Activated CD4-positive, alpha-beta T cell treated with anti-CD3 and anti-CD28 coated beads, Interleukin-2, Interleukin-6, amounts not matched to agents 100 ng/mL and 50 ng/mL, durations not matched to agents 16 hours and 8 hours (primary cell): Measurements from ENCODE around the gene KANSL3.
A peak's percentile ranks its signal among the peaks of the same experiment; 100 is the strongest.
"Not testable (repeated sequence)": the region's sequence is repeated elsewhere in the genome, so short reads cannot be mapped to it uniquely, and the experiment has no call there.

Experiments used
- DNase-seq: peaks from one replicate; pipeline ENCODE4 v3.0.0-alpha.2; 2020

KANSL3 gene

DNA sequence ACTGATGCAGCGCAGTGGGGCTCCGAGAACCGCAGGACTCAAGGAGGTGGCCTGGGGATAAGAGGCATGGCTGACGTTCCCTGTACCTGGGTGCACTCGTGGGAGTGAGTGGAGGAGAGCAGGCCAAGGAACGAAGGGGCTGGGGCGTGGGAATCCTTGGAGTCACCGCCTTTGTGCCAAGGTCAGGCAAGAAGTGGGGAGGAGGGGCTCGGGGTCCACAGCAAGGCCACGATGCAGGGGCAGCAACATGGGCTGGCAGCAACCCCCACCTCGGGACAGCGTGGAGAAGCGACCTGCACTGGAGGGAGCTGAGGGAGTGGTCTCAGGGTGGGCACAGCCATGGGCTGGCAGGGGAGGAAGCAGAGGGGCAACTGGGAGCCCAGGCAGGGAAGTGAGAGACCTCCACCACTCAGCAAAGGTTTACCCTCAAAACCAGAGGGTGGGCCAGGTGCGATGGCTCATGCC is 82.9 kb downstream of the KANSL3 start:
- DNase-seq: no peak

DNA sequence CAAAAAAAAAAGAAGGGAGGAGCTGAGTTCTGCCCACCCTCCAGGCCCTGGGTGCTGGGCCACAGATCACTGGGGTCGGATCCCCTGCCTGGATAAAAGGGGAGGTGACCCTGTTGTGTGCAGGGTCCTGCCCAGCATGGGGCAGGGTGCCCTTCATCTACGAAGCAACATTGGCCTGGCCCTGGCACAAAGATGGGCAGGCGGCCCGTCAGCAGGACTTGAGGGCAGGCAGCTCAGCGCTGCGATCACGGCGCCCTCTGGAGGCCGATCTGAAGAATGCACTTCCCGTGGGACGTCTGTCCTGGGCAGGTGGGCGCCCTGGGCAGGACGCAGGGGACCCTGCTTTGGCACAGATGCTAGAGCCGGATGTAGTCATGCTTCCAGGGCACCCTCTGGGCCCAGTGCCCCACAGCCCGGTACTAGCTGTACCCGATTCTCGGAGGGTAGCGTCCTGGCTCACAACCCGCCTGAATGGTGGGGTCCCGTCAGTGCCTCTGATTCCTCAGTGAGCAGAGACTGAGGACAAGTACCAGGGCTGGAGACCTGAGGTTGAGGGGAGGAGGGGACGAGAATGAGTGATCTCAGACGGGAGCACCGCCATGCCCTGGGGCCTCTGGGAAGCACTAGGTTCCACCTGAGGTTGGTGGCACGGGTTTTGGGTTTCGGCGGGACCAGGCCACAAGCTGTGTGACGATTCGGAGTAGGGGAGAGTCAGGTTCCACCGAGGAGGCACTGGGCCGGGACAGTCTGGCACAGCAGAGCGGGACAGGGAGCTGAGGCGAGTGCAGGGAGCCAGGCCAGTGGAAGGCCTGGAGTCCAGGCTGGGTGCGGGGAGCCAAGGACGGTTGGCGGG is 83.6 kb downstream of the KANSL3 start:
- peak; percentile 73 for DNase-seq

DNA sequence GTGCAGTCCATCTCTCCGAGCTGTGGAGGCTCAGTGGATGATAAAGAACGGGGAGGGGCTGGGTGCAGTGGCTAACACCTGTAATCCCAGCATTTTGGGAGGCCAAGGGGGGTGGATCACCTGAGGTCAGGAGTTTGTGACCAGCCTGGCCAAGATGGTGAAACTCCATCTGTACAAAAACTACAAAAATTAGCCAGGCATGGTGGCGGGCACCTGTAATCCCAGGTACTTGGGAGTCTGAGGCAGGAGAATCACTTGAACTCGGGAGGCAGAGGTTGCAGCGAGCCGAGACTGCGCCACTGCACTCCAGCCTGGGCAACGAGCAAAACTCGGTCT is 84.2 kb downstream of the KANSL3 start:
- not testable (repeated sequence) for DNase-seq

DNA sequence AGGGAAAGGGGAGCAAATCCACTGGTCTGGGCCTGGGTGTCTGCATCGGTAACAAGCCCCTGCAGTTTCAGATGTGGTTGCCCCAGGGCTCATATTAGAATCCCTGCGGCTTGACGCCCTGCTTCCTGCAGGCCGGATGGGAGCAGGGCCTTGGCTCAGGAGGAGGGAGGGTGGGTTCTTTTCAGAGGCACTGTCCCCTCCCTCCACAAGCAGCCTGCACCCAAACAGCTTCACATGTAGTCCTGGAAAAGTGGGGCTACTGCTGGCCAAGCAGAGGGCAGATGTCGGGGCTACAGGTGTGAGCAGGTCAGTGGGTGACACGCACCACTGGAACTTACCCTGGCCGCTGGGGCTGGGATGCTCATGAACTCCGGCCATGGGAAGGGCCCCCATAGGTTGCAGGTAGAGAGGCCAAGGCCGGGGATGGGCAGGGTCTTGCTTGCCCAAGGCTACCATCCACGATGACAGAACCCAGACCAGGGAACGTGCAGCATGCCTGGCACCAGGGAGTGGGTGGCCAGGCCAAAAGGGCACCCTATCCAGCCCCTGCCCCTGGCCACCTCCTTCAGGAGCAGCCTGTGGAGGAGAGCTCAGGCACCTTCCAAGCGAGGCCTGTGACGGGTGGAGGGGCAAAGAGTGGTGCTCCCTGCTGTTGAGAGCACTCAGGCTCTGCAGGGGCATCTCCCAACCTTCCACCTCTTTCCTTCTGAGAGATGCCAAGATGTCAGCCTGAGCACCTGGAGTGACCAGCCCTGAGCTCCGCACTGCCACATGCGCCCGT is 84.7 kb downstream of the KANSL3 start:
- DNase-seq: no peak

DNA sequence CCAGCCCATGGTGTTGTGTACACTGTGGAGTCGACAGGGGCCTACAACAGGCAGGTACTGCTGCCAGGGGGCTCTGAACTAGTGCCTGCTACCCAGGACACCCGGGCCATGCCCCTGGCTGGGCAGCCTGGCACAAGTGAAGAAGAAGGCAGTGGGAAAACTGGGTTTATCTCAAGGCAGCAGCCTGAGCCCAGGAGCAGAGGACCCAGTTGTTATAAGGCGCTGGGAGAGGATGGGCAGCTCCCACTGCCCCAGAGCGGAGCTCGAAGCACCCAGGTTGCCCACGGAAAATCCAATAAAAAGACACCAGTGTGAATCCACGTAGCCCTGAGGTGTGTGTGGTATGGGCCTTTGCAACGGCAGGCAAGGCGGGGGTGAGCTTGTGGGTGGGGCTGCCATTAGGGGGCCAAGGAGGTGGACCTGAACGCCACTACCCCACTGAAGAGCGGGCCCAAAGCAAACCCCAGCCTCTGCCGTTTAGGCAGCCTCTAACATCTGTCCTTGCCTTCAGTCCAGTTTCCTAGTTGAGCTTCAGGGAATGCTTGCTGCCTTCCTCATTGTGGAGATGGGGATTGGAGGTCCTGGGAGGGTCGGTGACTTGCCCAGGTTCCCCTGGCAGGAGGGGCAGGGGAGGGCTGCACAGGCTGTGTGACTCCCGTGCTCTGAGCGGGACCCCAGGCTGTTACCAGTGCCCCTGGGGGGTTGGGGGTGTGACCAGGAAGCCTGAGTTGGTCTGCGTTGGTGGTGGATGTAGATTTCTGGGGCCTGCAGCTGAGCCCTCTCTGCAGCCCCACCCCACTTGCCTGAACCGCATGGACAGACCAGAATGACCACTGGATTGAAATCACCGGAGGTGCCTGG is 85.6 kb downstream of the KANSL3 start:
- no peak for DNase-seq

DNA sequence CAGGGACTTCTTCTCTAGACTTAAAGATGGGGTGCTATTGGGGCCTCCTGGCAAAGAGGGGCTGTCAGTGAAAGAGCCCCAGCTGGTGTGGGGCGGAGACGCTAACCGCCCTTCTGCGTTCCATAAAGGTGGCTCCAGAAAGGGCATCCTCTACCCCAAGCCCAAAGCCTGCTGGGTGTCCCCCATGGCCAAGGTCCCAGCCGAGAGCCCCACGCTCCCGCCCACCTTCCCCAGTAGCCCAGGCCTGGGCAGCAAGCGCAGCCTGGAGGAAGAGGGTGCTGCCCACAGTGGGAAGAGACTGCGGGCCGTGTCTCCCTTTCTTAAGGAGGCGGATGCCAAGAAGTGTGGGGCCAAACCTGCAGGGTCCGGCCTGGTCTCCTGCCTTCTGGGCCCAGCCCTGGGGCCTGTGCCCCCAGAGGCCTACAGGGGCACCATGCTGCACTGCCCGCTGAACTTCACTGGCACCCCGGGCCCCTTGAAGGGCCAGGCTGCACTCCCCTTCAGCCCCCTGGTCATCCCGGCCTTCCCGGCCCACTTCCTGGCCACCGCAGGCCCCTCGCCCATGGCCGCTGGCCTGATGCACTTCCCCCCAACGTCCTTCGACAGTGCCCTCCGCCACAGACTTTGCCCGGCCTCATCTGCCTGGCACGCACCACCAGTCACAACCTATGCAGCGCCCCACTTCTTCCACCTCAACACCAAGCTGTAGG is 86.4 kb downstream of the KANSL3 start:
- DNase-seq: no peak

DNA sequence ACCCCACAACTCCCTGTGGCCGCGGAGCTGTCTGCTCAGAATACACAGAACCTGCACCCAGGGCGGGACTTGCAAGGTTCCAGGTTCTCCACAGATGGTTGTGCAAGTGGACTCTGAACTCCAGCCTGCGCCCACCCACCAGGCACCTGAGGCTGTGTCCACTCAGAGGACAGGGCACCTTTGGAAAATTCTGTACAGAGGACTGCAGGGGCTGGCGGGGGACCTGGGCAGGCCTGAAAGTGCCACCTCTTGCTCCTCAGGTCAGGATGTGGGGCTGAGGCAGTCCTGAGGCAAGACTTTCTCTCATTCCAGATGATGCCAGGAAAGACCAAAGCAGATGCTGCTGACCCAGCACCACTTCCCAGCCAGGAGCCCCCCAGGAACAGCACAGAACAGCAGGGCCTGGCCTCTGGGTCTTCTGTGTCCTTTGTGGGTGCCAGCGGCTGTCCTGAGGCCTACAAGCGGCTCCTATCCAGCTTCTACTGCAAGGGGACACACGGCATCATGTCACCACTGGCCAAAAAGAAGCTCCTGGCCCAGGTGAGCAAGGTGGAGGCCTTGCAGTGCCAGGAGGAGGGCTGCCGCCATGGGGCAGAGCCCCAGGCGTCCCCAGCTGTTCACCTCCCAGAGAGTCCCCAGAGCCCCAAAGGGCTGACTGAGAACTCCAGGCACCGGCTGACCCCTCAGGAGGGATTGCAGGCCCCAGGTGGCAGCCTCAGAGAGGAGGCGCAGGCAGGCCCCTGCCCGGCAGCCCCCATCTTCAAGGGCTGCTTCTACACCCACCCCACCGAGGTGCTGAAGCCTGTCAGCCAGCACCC is 87.1 kb downstream of the KANSL3 start:
- DNase-seq: no peak

DNA sequence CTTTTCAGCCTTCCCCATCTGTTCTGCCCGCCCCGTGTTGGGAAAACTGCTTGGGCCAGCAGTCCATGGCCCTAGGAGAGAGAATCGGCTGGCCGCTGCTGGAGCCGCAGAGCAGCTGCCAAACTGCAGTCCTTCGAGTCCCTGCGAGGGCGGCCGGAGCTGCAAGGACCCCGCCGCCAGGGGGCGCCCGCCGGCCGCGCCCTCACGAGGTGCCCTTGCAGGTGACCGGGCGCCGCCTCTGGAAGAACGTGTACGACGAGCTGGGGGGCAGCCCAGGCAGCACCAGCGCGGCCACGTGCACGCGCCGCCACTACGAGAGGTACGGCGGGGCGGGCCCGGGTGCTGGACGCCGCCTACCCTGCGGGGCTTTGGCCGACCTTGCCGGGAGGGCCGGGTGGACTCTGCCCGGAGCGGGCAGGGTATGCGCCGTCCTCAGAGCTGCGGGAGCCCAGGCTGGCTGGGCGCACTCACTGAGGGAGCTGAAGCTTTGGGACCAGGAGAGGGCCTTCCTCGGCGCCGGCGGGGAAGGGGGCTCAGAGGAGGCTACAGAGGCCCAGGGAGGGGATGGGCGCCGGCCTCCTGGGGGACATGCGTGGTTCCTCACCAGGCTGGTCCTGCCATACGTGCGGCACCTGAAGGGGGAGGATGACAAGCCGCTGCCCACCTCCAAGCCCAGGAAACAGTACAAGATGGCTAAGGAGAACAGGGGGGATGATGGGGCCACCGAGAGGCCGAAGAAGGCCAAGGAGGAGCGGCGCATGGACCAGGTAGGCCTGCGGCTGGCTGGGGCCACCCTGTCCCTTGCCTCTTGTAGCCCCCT is 87.9 kb downstream of the KANSL3 start:
- DNase-seq: no peak

DNA sequence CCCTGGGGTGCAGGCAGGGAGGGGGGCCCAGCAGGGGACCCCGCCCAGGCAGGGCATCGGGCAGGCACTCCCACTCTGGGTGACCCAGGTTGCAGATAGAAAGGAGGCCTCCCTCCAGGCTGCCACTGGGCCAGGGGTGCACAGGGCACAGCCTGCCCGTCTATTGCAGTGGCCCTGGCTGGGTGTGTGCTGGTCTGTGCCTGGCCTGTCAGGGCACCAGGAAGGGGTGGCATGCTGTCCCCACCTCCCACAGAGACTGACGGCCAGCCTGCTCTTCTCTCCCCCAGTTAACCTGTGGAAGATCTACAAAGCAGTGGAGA is 88.7 kb downstream of the KANSL3 start:
- DNase-seq: no peak

DNA sequence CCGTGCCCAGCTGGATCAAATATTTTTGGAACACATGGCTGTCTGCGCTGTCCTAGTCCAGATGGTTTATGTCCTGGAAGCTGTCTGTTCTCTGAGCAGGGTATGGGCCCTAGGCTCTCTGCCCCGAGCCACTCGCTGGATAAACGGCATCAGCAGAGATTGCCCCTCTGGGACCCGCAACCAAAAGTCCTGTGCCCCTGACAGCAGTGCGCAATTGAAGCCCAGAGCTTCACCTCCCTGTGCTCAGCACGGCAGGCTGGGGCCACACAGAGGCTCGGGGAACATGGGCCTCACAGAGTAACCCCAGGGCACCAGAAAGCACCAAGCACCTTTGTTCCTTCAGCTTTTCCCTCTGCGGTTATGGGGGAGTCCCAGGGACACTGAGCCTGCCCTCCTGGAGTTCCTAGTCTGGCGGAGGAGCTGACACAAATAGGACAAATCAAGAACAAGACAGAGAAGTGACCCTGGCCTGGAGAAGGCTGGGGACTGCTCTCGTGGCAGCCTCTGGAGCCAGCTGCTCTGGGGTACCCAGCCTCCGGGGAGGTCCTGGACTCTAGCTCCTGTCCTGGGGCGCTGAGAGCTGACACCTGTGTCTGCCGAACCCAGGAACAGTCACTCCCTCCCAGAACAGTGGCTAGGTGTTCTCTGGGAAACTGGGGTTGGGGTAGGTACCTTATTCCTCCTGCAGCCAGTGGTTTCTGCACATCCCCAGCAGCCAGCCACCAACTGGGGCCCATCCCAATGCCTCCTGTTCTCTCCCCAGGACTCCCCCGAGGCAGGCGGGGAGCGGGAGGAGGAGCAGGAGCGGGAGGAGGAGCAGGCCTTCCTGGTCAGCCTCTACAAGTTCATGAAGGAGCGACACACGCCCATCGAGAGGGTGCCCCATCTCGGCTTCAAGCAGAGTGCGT is 89.3 kb downstream of the KANSL3 start:
- no peak for DNase-seq

DNA sequence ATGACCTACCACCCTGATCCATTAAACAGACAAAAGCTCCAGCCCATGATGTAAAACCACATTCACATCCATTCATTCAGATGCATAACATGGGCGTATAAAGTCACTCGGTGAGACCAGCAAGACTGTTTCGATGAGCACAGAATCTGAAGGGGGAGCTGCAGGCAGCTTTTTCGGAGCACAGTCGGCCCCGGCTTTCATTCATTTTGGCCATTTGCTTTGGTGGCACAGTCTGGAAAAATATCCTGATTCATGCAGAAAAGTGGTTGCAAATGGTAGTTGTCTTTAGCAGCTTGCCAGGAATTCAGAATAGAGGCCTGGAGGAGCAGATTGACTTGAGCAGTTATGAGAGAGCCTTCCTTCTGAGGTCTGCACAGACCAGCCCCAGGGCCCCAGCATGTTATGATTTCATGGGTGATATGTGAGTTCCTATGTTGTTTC is 90.4 kb downstream of the KANSL3 start:
- DNase-seq: no peak

DNA sequence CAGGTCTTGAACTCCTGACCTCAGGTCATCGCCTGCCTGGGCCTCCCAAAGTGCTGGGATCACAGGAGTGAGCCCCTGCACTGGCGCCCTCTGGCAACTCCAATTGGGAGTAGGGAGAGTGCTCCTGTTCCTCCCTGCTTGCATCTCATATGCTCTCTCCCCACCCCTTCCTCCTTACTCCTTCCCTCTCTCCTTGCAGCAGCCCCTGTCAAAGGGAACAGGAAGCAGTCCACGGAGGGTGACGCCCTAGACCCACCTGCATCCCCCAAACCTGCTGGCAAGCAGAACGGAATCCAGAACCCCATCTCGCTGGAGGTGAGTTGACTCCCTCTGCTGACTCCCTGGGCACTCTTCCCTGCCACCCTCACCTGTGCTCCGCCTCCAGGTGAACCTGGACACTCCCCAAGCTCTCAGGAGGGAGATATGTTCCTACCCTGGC is 90.9 kb downstream of the KANSL3 start:
- no peak for DNase-seq

DNA sequence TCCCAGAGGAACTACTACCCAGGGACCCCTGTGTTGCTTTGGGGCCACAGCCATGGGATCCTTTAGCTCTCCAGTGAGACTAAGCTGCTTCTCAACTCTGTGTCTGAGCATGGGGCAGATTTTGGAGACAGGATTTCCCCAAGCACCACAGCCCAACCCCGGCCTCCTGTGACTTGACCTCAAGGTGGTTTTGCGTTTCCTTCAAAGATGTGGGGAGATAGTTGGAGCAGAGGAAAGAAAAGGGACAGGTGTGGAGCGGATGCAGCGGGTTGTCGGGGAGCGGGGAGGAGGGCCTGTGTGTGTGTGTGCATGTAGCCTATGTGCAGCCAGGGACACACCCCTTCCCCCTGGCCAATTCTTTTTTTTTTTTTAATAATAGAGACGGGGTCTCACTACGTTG is 91.3 kb downstream of the KANSL3 start:
- peak; percentile 68 for DNase-seq

DNA sequence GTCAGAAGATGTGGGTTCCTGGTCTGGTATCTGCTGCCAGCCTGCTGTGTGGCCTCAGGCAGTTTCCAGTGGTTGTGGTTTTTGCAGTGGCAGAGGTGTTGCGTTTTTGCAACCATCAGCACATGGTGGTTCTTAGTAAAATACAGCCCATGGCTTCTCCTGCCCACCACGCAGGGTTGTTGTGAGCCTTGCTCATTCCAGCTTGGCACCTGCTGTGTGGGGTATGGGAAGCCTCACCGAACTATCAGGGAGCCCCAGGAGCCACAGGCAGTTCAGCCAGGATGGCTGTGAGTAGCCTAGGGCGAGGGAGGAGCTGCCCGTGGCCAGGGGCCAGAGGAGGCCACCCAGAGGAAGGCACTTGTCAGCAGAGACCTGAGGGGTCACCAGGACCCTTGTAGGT is 91.8 kb downstream of the KANSL3 start:
- DNase-seq: peak; percentile 72
